GM23338 (cell line): ENCODE data around the gene PRUNE2. TPM values are rescaled to one million over a fixed set of nuclear protein-coding genes. Genes with fewer than 3 reads are reported as not detected.

Experiments
- ATAC-seq: fragments of 200-7000 bp; cut with Tn5 transposase; 3 replicates; pipeline ENCODE4 v1.9.1; 2020
- DNase-seq: peaks from one replicate; pipeline ENCODE4 v3.0.0-alpha.2; 2015; ENCODE audit warnings: low spot score
- H2AFZ ChIP-seq: fragments of 200-600 bp; sonication (generic); 2 replicates; pipeline ENCODE4 v1.8.0; 2016; ENCODE audit warnings: antibody characterized with exemption, mild to moderate bottlenecking, moderate library complexity
- H3F3A ChIP-seq: fragments of 200-600 bp; sonication (generic); replicated peaks from 2 replicates; pipeline ENCODE4 v1.8.0; 2017; ENCODE audit warnings: antibody characterized with exemption, mixed run types, low read depth
- H3K27ac ChIP-seq: fragments of 200-600 bp; sonication (generic); 2 replicates; pipeline ENCODE4 v1.6.1; 2016; ENCODE audit warnings: low read depth
- H3K27me3 ChIP-seq: fragments of 200-600 bp; sonication (generic); 2 replicates; pipeline ENCODE4 v1.8.0; 2016; ENCODE audit warnings: mild to moderate bottlenecking, mixed run types, moderate library complexity; ENCODE audit not compliant: insufficient read depth
- H3K36me3 ChIP-seq: fragments of 200-600 bp; sonication (generic); 2 replicates; pipeline ENCODE4 v1.8.0; 2016; ENCODE audit warnings: mild to moderate bottlenecking; ENCODE audit not compliant: insufficient read depth
- H3K4me1 ChIP-seq: fragments of 200-600 bp; sonication (generic); 2 replicates; pipeline ENCODE4 v1.8.0; 2016; ENCODE audit warnings: mild to moderate bottlenecking, moderate library complexity; ENCODE audit not compliant: insufficient read depth
- H3K4me2 ChIP-seq: fragments of 200-600 bp; sonication (generic); 2 replicates; pipeline ENCODE4 v1.7.1; 2017; ENCODE audit warnings: mixed run types
- H3K4me3 ChIP-seq: fragments of 200-600 bp; sonication (generic); 2 replicates; pipeline ENCODE4 v1.6.1; 2016; ENCODE audit warnings: mixed run types
- H3K79me2 ChIP-seq: fragments of 200-600 bp; sonication (generic); replicated peaks from 2 replicates; pipeline ENCODE4 v1.8.0; 2017; ENCODE audit warnings: mild to moderate bottlenecking; ENCODE audit not compliant: insufficient read depth
- H3K9me2 ChIP-seq: fragments of 200-600 bp; sonication (generic); 2 replicates; pipeline ENCODE4 v1.8.0; 2017; ENCODE audit not compliant: insufficient read depth
- H4K20me1 ChIP-seq: fragments of 200-600 bp; sonication (generic); replicated peaks from 2 replicates; pipeline ENCODE4 v1.8.0; 2017; ENCODE audit warnings: mild to moderate bottlenecking; ENCODE audit not compliant: insufficient read depth
- H3K27ac Mint-ChIP-seq: 2 replicates; pipeline ENCODE4 v1.8.0; 2020; ENCODE audit warnings: inconsistent platforms, mild to moderate bottlenecking, moderate library complexity, mixed read lengths
- H3K27me3 Mint-ChIP-seq: 3 replicates; pipeline ENCODE4 v1.8.0; 2022; ENCODE audit warnings: low read depth, mild to moderate bottlenecking, moderate library complexity, mixed read lengths, inconsistent platforms; ENCODE audit not compliant: insufficient read depth, poor library complexity
- H3K36me3 Mint-ChIP-seq: 3 replicates; pipeline ENCODE4 v1.8.0; 2021; ENCODE audit warnings: low read depth, mild to moderate bottlenecking, inconsistent platforms, moderate library complexity, mixed read lengths
- H3K4me1 Mint-ChIP-seq: 3 replicates; pipeline ENCODE4 v1.8.0; 2020; ENCODE audit warnings: mild to moderate bottlenecking, inconsistent platforms, mixed read lengths
- H3K4me3 Mint-ChIP-seq: 3 replicates; pipeline ENCODE4 v1.8.0; 2021; ENCODE audit warnings: moderate library complexity, mild to moderate bottlenecking, inconsistent platforms, mixed read lengths
- H3K9me3 Mint-ChIP-seq: 3 replicates; pipeline ENCODE4 v1.8.0; 2020; ENCODE audit warnings: moderate library complexity, mild to moderate bottlenecking, inconsistent platforms, mixed read lengths
- CREB1 ChIP-seq: fragments of 250-450 bp; sonication (Bioruptor Pico); IDR thresholded peaks from 2 replicates; pipeline ENCODE4 v1.5.0; 2020; ENCODE audit warnings: low read depth, mild to moderate bottlenecking, moderate library complexity
- CTCF ChIP-seq, 2 experiments: fragments of 200-600 bp in 1 of 2; sonication (generic) in 1 of 2; conservative IDR thresholded peaks; 2 replicates each; pipeline versions ENCODE4 v1.5.1 to v1.6.1; 2016 to 2017; ENCODE audit warnings: antibody characterized with exemption in 2 of 2, low read depth in 2 of 2, mild to moderate bottlenecking in 2 of 2, moderate library complexity in 1 of 2
- EZH2 ChIP-seq: fragments of 200-600 bp; sonication (generic); IDR thresholded peaks from one replicate; pipeline ENCODE4 v1.8.0; 2017; ENCODE audit warnings: antibody characterized with exemption, mild to moderate bottlenecking, low read depth; ENCODE audit not compliant: unreplicated experiment
- EZH2phosphoT487 ChIP-seq: fragments of 200-600 bp; sonication (generic); IDR thresholded peaks from one replicate; pipeline ENCODE4 v1.8.1; 2018; ENCODE audit warnings: antibody characterized with exemption; ENCODE audit not compliant: unreplicated experiment
- JUNB ChIP-seq: IDR thresholded peaks from one replicate; pipeline ENCODE4 v1.6.1; 2016; ENCODE audit warnings: antibody characterized with exemption; ENCODE audit not compliant: unreplicated experiment
- NANOG ChIP-seq: IDR thresholded peaks from 2 replicates; pipeline ENCODE4 v1.6.1; 2016; ENCODE audit warnings: antibody characterized with exemption, borderline replicate concordance
- POLR2AphosphoS5 ChIP-seq: IDR thresholded peaks from 2 replicates; pipeline ENCODE4 v1.6.1; 2016; ENCODE audit warnings: antibody characterized with exemption, low read depth
- STAT1 ChIP-seq: IDR thresholded peaks from one replicate; pipeline ENCODE4 v1.6.1; 2016; ENCODE audit warnings: antibody characterized with exemption; ENCODE audit not compliant: unreplicated experiment
- ZNF114 ChIP-seq: fragments of 250-450 bp; sonication (Bioruptor Pico); IDR thresholded peaks from 2 replicates; pipeline ENCODE4 v1.5.0; 2020; ENCODE audit warnings: mild to moderate bottlenecking, moderate library complexity
- ZNF331 ChIP-seq: fragments of 250-450 bp; sonication (Bioruptor Pico); IDR thresholded peaks from 2 replicates; pipeline ENCODE4 v1.5.0; 2020; ENCODE audit warnings: low read depth, mild to moderate bottlenecking, moderate library complexity
- polyA plus RNA-seq: library from polyadenylated mRNA; unstranded; fragments of >200 nt; fragmentation: Nextera tagmentation; extraction: Ambion mirVana; gene quantifications from 2 replicates; pipeline ENCODE4 v1.2.1, GENCODE V29; 2016
- total RNA-seq: library from RNA; depleted of rRNA; stranded (reverse); fragments of >200 nt; shearing (Covaris generic); gene quantifications from 2 replicates; pipeline ENCODE4 v1.2.3, GENCODE V29; 2014
- TF ChIP-seq, protein P1 (sequence below): IDR thresholded peaks from one replicate; pipeline ENCODE4 v1.6.1; 2018; ENCODE audit warnings: antibody characterized with exemption; ENCODE audit not compliant: unreplicated experiment
- TF ChIP-seq, protein P2 (sequence below): IDR thresholded peaks from 2 replicates; pipeline ENCODE4 v1.6.1; 2016; ENCODE audit warnings: antibody characterized with exemption
- TF ChIP-seq, protein P3 (sequence below): fragments of 250-450 bp; sonication (Bioruptor Pico); IDR thresholded peaks from 2 replicates; pipeline ENCODE4 v1.5.0; 2020; ENCODE audit warnings: mild to moderate bottlenecking, moderate library complexity

PRUNE2 gene
- total and polyA plus RNA-seq, 2 experiments from 2014 or later = 10.6 to 26.5 TPM

DNA sequence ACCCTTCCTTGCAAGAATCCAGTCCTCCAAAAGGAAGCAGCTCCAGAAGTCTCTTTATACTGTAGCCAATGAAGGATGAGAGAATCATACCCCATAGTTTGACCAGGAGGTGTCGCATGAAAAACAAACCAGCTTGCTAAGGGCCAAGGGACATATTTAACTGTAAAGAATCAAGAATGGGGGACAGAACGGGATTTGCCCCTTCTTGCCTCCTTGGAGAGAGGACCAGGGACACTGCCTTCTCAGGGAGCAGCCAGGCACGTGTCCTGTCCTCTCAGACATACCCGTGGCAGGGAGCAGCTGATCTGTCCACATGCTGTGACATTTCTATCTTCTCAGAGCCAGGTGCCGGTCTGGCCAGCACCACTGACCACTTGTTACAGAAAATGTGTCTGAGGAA, 11.7 kb downstream of the PRUNE2 start:
- no peaks in the 10 kb centered on the region for H3F3A ChIP-seq
- DNase-seq = no peak
- peaks cover 22% of the 10 kb centered on the region for H3K4me1 Mint-ChIP-seq
- TF ChIP-seq, protein P1, sequence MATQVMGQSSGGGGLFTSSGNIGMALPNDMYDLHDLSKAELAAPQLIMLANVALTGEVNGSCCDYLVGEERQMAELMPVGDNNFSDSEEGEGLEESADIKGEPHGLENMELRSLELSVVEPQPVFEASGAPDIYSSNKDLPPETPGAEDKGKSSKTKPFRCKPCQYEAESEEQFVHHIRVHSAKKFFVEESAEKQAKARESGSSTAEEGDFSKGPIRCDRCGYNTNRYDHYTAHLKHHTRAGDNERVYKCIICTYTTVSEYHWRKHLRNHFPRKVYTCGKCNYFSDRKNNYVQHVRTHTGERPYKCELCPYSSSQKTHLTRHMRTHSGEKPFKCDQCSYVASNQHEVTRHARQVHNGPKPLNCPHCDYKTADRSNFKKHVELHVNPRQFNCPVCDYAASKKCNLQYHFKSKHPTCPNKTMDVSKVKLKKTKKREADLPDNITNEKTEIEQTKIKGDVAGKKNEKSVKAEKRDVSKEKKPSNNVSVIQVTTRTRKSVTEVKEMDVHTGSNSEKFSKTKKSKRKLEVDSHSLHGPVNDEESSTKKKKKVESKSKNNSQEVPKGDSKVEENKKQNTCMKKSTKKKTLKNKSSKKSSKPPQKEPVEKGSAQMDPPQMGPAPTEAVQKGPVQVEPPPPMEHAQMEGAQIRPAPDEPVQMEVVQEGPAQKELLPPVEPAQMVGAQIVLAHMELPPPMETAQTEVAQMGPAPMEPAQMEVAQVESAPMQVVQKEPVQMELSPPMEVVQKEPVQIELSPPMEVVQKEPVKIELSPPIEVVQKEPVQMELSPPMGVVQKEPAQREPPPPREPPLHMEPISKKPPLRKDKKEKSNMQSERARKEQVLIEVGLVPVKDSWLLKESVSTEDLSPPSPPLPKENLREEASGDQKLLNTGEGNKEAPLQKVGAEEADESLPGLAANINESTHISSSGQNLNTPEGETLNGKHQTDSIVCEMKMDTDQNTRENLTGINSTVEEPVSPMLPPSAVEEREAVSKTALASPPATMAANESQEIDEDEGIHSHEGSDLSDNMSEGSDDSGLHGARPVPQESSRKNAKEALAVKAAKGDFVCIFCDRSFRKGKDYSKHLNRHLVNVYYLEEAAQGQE = no peak
- TF ChIP-seq JUNB = no peak
- TF ChIP-seq POLR2AphosphoS5 = no peak
- TF ChIP-seq ZNF114 (CRISPR knock-in tag) = no peak
- TF ChIP-seq ZNF331 (CRISPR knock-in tag) = no peak
- no peak for TF ChIP-seq EZH2
- TF ChIP-seq, protein P2, sequence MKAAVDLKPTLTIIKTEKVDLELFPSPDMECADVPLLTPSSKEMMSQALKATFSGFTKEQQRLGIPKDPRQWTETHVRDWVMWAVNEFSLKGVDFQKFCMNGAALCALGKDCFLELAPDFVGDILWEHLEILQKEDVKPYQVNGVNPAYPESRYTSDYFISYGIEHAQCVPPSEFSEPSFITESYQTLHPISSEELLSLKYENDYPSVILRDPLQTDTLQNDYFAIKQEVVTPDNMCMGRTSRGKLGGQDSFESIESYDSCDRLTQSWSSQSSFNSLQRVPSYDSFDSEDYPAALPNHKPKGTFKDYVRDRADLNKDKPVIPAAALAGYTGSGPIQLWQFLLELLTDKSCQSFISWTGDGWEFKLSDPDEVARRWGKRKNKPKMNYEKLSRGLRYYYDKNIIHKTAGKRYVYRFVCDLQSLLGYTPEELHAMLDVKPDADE = no peak
- TF ChIP-seq, protein P3, sequence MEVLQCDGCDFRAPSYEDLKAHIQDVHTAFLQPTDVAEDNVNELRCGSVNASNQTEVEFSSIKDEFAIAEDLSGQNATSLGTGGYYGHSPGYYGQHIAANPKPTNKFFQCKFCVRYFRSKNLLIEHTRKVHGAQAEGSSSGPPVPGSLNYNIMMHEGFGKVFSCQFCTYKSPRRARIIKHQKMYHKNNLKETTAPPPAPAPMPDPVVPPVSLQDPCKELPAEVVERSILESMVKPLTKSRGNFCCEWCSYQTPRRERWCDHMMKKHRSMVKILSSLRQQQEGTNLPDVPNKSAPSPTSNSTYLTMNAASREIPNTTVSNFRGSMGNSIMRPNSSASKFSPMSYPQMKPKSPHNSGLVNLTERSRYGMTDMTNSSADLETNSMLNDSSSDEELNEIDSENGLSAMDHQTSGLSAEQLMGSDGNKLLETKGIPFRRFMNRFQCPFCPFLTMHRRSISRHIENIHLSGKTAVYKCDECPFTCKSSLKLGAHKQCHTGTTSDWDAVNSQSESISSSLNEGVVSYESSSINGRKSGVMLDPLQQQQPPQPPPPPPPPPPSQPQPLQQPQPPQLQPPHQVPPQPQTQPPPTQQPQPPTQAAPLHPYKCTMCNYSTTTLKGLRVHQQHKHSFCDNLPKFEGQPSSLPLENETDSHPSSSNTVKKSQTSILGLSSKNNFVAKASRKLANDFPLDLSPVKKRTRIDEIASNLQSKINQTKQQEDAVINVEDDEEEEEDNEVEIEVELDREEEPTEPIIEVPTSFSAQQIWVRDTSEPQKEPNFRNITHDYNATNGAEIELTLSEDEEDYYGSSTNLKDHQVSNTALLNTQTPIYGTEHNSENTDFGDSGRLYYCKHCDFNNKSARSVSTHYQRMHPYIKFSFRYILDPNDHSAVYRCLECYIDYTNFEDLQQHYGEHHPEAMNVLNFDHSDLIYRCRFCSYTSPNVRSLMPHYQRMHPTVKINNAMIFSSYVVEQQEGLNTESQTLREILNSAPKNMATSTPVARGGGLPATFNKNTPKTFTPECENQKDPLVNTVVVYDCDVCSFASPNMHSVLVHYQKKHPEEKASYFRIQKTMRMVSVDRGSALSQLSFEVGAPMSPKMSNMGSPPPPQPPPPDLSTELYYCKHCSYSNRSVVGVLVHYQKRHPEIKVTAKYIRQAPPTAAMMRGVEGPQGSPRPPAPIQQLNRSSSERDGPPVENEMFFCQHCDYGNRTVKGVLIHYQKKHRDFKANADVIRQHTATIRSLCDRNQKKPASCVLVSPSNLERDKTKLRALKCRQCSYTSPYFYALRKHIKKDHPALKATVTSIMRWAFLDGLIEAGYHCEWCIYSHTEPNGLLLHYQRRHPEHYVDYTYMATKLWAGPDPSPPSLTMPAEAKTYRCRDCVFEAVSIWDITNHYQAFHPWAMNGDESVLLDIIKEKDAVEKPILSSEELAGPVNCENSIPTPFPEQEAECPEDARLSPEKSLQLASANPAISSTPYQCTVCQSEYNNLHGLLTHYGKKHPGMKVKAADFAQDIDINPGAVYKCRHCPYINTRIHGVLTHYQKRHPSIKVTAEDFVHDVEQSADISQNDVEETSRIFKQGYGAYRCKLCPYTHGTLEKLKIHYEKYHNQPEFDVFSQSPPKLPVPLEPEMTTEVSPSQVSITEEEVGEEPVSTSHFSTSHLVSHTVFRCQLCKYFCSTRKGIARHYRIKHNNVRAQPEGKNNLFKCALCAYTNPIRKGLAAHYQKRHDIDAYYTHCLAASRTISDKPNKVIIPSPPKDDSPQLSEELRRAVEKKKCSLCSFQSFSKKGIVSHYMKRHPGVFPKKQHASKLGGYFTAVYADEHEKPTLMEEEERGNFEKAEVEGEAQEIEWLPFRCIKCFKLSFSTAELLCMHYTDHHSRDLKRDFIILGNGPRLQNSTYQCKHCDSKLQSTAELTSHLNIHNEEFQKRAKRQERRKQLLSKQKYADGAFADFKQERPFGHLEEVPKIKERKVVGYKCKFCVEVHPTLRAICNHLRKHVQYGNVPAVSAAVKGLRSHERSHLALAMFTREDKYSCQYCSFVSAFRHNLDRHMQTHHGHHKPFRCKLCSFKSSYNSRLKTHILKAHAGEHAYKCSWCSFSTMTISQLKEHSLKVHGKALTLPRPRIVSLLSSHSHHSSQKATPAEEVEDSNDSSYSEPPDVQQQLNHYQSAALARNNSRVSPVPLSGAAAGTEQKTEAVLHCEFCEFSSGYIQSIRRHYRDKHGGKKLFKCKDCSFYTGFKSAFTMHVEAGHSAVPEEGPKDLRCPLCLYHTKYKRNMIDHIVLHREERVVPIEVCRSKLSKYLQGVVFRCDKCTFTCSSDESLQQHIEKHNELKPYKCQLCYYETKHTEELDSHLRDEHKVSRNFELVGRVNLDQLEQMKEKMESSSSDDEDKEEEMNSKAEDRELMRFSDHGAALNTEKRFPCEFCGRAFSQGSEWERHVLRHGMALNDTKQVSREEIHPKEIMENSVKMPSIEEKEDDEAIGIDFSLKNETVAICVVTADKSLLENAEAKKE = no peak
- no peak for TF ChIP-seq CTCF (conservative IDR thresholded peaks at IDR 0.05; ENCODE audit: low read depth in 2 of 2)
- TF ChIP-seq EZH2phosphoT487 = no peak
- TF ChIP-seq CREB1 (CRISPR knock-in tag) = no peak
- TF ChIP-seq NANOG = no peak
- no peak for TF ChIP-seq STAT1
- no peaks in the 10 kb centered on the region for H3K27me3 ChIP-seq
- no peak overlapping the region for H3K4me3 Mint-ChIP-seq
- ATAC-seq = no peak
- H2AFZ ChIP-seq = no peak overlapping the region
- H3K36me3 Mint-ChIP-seq = no peaks in the 10 kb centered on the region
- no peaks in the 10 kb centered on the region for H3K9me3 Mint-ChIP-seq
- peaks cover 4% of the 10 kb centered on the region; the same call in 1 of the 2 replicates for H3K79me2 ChIP-seq
- H4K20me1 ChIP-seq = no peaks in the 10 kb centered on the region
- no peak overlapping the region for H3K4me3 ChIP-seq
- no peaks in the 10 kb centered on the region for H3K36me3 ChIP-seq
- H3K4me1 ChIP-seq = peaks cover 17% of the 10 kb centered on the region; the same call in 1 of the 2 replicates
- peaks cover 7% of the 10 kb centered on the region; the same call in 1 of the 2 replicates for H3K9me2 ChIP-seq
- no peak overlapping the region for H3K27ac ChIP-seq
- no peak overlapping the region for H3K4me2 ChIP-seq
- H3K27me3 Mint-ChIP-seq = no peaks in the 10 kb centered on the region
- no peak overlapping the region for H3K27ac Mint-ChIP-seq
